ENCODE results near the gene BABAM2. TPM values are rescaled to one million over a fixed set of nuclear protein-coding genes. Genes with fewer than 3 reads are reported as not detected.

BABAM2 gene
- polyA plus RNA-seq, 3 donors: 33.2 to 52.8 (median 49.3) TPM

- Mint-ChIP-seq H3K36me3 (peaks cover 22 to 33% of the 10 kb centered on the region in 2 donors), H3K9me3 (peaks cover 21 to 25% (median 24%) of the 10 kb centered on the region in 7 donors), H3K27me3 (ENCODE audit: low read depth in 3 of 3) (no peaks in the 10 kb centered on the region), H3K27ac (peak overlapping the region in 3 of 7 donors; percentile 7 to 44 (median 8)), H3K4me1 (peaks cover 23% of the 10 kb centered on the region), H3K4me3 (no peak overlapping the region)
- peaks cover 0 to 13% of the 10 kb centered on the region in 2 donors for H3K36me3 ChIP-seq (replicated peaks in 1 of 2; ENCODE audit: control insufficient read depth in 1 of 2, insufficient read depth in 2 of 2, low read length in 2 of 2)
- no peaks in the 10 kb centered on the region for H3K27me3 ChIP-seq (ENCODE audit: control insufficient read depth in 2 of 2, insufficient read depth in 2 of 2, low read length in 2 of 2)
- no peak overlapping the region for H3K9ac ChIP-seq (ENCODE audit: insufficient read depth, low read length, poor library complexity, severe bottlenecking)
- intact Hi-C loops (cut with micrococcal nuclease): no loop called here
- H4K20me1 ChIP-seq (ENCODE audit: insufficient read depth, low read length): no peaks in the 10 kb centered on the region
- H3K4me2 ChIP-seq (replicated peaks; ENCODE audit: extremely low read depth, low read length, poor library complexity, severe bottlenecking): no peak overlapping the region
- peaks cover 38% of the 10 kb centered on the region for H3K79me2 ChIP-seq (ENCODE audit: insufficient read depth, low read length)
- peak overlapping the region in 1 of 3 experiments; percentile 19 for H3K4me3 ChIP-seq (replicated peaks in 1 of 3; ENCODE audit: low read depth in 2 of 3, low read length in 3 of 3)
- peaks cover 21 to 22% of the 10 kb centered on the region in 2 donors for H3K9me3 ChIP-seq (replicated peaks in 1 of 2; ENCODE audit: control insufficient read depth in 1 of 2, insufficient read depth in 1 of 2, low read length in 2 of 2)
- H3K27ac ChIP-seq (ENCODE audit: low read depth in 1 of 2, low read length in 2 of 2): peak overlapping the region in 1 of 2 donors; percentile 4
- DNase-seq: no peak
- TF ChIP-seq CTCF (IDR thresholded peaks at IDR 0.05): no peak
- peak overlapping the region; percentile 32 for H2AFZ ChIP-seq (ENCODE audit: insufficient read depth, low read depth, low read length, poor library complexity, severe bottlenecking)
- no CpG with 5 or more reads among the region's 2 CpGs for WGBS (ENCODE audit: insufficient coverage)
- peaks cover 8 to 28% of the 10 kb centered on the region in 2 donors for H3K4me1 ChIP-seq (ENCODE audit: control insufficient read depth in 1 of 2, insufficient read depth in 2 of 2, low read length in 2 of 2)
Measured at GRCh38 chr2:27972311-27972710, 81.8 kb downstream of the BABAM2 start.

- Histone ChIP-seq H3K4me2 (replicated peaks; ENCODE audit: extremely low read depth, low read length, poor library complexity, severe bottlenecking) (no peak overlapping the region), H3K9ac (ENCODE audit: insufficient read depth, low read length, poor library complexity, severe bottlenecking) (no peak overlapping the region)
- 94% methylated on average over 2 of the region's 3 CpGs for WGBS (ENCODE audit: insufficient coverage)
Measured at GRCh38 chr2:27973592-27973991, 83.1 kb downstream of the BABAM2 start.

More at GRCh38 chr2:27973592-27973991, 83.1 kb downstream of the BABAM2 start:
- peak; percentile 15 for TF ChIP-seq CTCF (IDR thresholded peaks at IDR 0.05)
- Mint-ChIP-seq H3K4me1 (peaks cover 28% of the 10 kb centered on the region), H3K36me3 (peaks cover 20 to 21% of the 10 kb centered on the region in 2 donors), H3K27ac (peak overlapping the region in 2 of 7 donors; percentile 41 to 53), H3K27me3 (ENCODE audit: low read depth in 3 of 3) (no peaks in the 10 kb centered on the region), H3K4me3 (no peak overlapping the region), H3K9me3 (peaks cover 11 to 14% (median 12%) of the 10 kb centered on the region in 7 donors)
- no peak for DNase-seq
- Histone ChIP-seq H3K9me3 (replicated peaks in 1 of 2; ENCODE audit: control insufficient read depth in 1 of 2, insufficient read depth in 1 of 2, low read length in 2 of 2) (peaks cover 13% of the 10 kb centered on the region in 2 donors), H3K27ac (ENCODE audit: low read depth in 1 of 2, low read length in 2 of 2) (no peak overlapping the region), H4K20me1 (ENCODE audit: insufficient read depth, low read length) (no peaks in the 10 kb centered on the region), H3K27me3 (ENCODE audit: control insufficient read depth in 2 of 2, insufficient read depth in 2 of 2, low read length in 2 of 2) (no peaks in the 10 kb centered on the region), H3K4me3 (replicated peaks in 1 of 3; ENCODE audit: low read depth in 2 of 3, low read length in 3 of 3) (no peak overlapping the region), H3K36me3 (replicated peaks in 1 of 2; ENCODE audit: control insufficient read depth in 1 of 2, insufficient read depth in 2 of 2, low read length in 2 of 2) (peaks cover 0 to 8% of the 10 kb centered on the region in 2 donors), H3K4me1 (ENCODE audit: control insufficient read depth in 1 of 2, insufficient read depth in 2 of 2, low read length in 2 of 2) (peaks cover 11 to 35% of the 10 kb centered on the region in 2 donors), H3K79me2 (ENCODE audit: insufficient read depth, low read length) (peaks cover 29% of the 10 kb centered on the region), H2AFZ (ENCODE audit: insufficient read depth, low read depth, low read length, poor library complexity, severe bottlenecking) (no peak overlapping the region)
- intact Hi-C loops (cut with micrococcal nuclease): no loop called here
